ENCODE results near the gene TEX264. TPM values are rescaled to one million over a fixed set of nuclear protein-coding genes. Genes with fewer than 3 reads are reported as not detected.

Gene TEX264
- total RNA-seq, 1 experiment from 2014 or later = 36.4 TPM

- H3K27me3 ChIP-seq (replicated peaks) = no peaks in the 10 kb centered on the region
- 0 out of 2 replicates have a peak, but pooled peaks cover 2% of the 10 kb centered on the region for H3K36me3 ChIP-seq
- H3K9me3 ChIP-seq (replicated peaks) = no peaks in the 10 kb centered on the region
- no peak for DNase-seq (ENCODE audit: low read depth in 1 of 2, low spot score in 2 of 2)
- no peak overlapping the region for H3K27ac ChIP-seq
- H3K4me3 ChIP-seq = no peak overlapping the region
- H3K4me1 ChIP-seq (replicated peaks) = no peaks in the 10 kb centered on the region
Measured at GRCh38 chr3:51691949-51692348, 20.9 kb downstream of the TEX264 start.

GRCh38 chr3:51692980-51693395 is 21.9 kb downstream of the TEX264 start:
- no peaks in the 10 kb centered on the region for H3K4me1 ChIP-seq (replicated peaks)
- no peak for DNase-seq (ENCODE audit: low read depth in 1 of 2, low spot score in 2 of 2)
- no peak overlapping the region for H3K27ac ChIP-seq
- H3K36me3 ChIP-seq = 0 out of 2 replicates have a peak, but pooled peaks cover 2% of the 10 kb centered on the region
- H3K4me3 ChIP-seq = no peak overlapping the region
- no peaks in the 10 kb centered on the region for H3K9me3 ChIP-seq (replicated peaks)
- no peaks in the 10 kb centered on the region for H3K27me3 ChIP-seq (replicated peaks)

GRCh38 chr3:51696954-51697353 is 25.9 kb downstream of the TEX264 start:
- H3K27me3 ChIP-seq (replicated peaks) = no peaks in the 10 kb centered on the region
- H3K27ac ChIP-seq = no peak overlapping the region
- H3K4me3 ChIP-seq = no peak overlapping the region
- H3K36me3 ChIP-seq = 0 out of 2 replicates have a peak, but pooled peaks cover 7% of the 10 kb centered on the region
- no peak for DNase-seq (ENCODE audit: low read depth in 1 of 2, low spot score in 2 of 2)
- H3K9me3 ChIP-seq (replicated peaks) = no peaks in the 10 kb centered on the region
- no peaks in the 10 kb centered on the region for H3K4me1 ChIP-seq (replicated peaks)

- H3K9me3 ChIP-seq (replicated peaks) = no peaks in the 10 kb centered on the region
- H3K36me3 ChIP-seq = 0 out of 2 replicates have a peak, but pooled peaks cover 5% of the 10 kb centered on the region
Measured at GRCh38 chr3:51698209-51698608, 27.2 kb downstream of the TEX264 start.

GRCh38 chr3:51700403-51700802 is 29.4 kb downstream of the TEX264 start:
- DNase-seq (ENCODE audit: low read depth in 1 of 2, low spot score in 2 of 2) = no peak

More at GRCh38 chr3:51698209-51698608, 27.2 kb downstream of the TEX264 start:
- no peak overlapping the region for H3K4me3 ChIP-seq
- no peak for DNase-seq (ENCODE audit: low read depth in 1 of 2, low spot score in 2 of 2)
- no peaks in the 10 kb centered on the region for H3K4me1 ChIP-seq (replicated peaks)
- H3K27ac ChIP-seq = no peak overlapping the region
- H3K27me3 ChIP-seq (replicated peaks) = no peaks in the 10 kb centered on the region

GRCh38 chr3:51702156-51702555 is 31.1 kb downstream of the TEX264 start:
- Histone ChIP-seq H3K9me3 (replicated peaks) (no peaks in the 10 kb centered on the region), H3K4me1 (replicated peaks) (peaks cover 2% of the 10 kb centered on the region; the same call in 1 of the 2 replicates), H3K4me3 (no peak overlapping the region), H3K27ac (no peak overlapping the region), H3K27me3 (replicated peaks) (no peaks in the 10 kb centered on the region), H3K36me3 (0 out of 2 replicates have a peak, but pooled peaks cover 5% of the 10 kb centered on the region)
- DNase-seq (ENCODE audit: low read depth in 1 of 2, low spot score in 2 of 2) = no peak

More at GRCh38 chr3:51700403-51700802, 29.4 kb downstream of the TEX264 start:
- no peaks in the 10 kb centered on the region for H3K4me1 ChIP-seq (replicated peaks)
- no peaks in the 10 kb centered on the region for H3K9me3 ChIP-seq (replicated peaks)
- H3K27ac ChIP-seq = no peak overlapping the region
- 0 out of 2 replicates have a peak, but pooled peaks cover 5% of the 10 kb centered on the region for H3K36me3 ChIP-seq
- H3K4me3 ChIP-seq = no peak overlapping the region
- no peaks in the 10 kb centered on the region for H3K27me3 ChIP-seq (replicated peaks)

GRCh38 chr3:51703068-51703760 is 32.2 kb downstream of the TEX264 start:
- no peak overlapping the region for H3K4me3 ChIP-seq
- 0 out of 2 replicates have a peak, but pooled peaks cover 5% of the 10 kb centered on the region for H3K36me3 ChIP-seq
- H3K4me1 ChIP-seq (replicated peaks) = peaks cover 4% of the 10 kb centered on the region; the same call in 1 of the 2 replicates
- H3K27me3 ChIP-seq (replicated peaks) = no peaks in the 10 kb centered on the region
- no peak overlapping the region for H3K27ac ChIP-seq
- H3K9me3 ChIP-seq (replicated peaks) = no peaks in the 10 kb centered on the region
- no peak for DNase-seq (ENCODE audit: low read depth in 1 of 2, low spot score in 2 of 2)

- Histone ChIP-seq H3K9me3 (replicated peaks) (no peaks in the 10 kb centered on the region), H3K27me3 (replicated peaks) (no peaks in the 10 kb centered on the region), H3K4me1 (replicated peaks) (peaks cover 4% of the 10 kb centered on the region; the same call in 1 of the 2 replicates), H3K36me3 (0 out of 2 replicates have a peak, but pooled peaks cover 5% of the 10 kb centered on the region), H3K4me3 (no peak overlapping the region), H3K27ac (no peak overlapping the region)
- DNase-seq (ENCODE audit: low read depth in 1 of 2, low spot score in 2 of 2) = no peak
Measured at GRCh38 chr3:51703761-51704510, 32.9 kb downstream of the TEX264 start.

GRCh38 chr3:51704511-51704950 is 33.5 kb downstream of the TEX264 start:
- H3K27ac ChIP-seq = no peak overlapping the region
- no peaks in the 10 kb centered on the region for H3K9me3 ChIP-seq (replicated peaks)
- peaks cover 4% of the 10 kb centered on the region; the same call in 1 of the 2 replicates for H3K4me1 ChIP-seq (replicated peaks)
- H3K27me3 ChIP-seq (replicated peaks) = no peaks in the 10 kb centered on the region
- no peak for DNase-seq (ENCODE audit: low read depth in 1 of 2, low spot score in 2 of 2)
- H3K4me3 ChIP-seq = no peak overlapping the region
- 0 out of 2 replicates have a peak, but pooled peaks cover 1% of the 10 kb centered on the region for H3K36me3 ChIP-seq

GRCh38 chr3:51705276-51706020 is 34.4 kb downstream of the TEX264 start:
- no peak overlapping the region for H3K27ac ChIP-seq
- H3K4me1 ChIP-seq (replicated peaks) = peaks cover 4% of the 10 kb centered on the region; the same call in 1 of the 2 replicates
- H3K4me3 ChIP-seq = no peak overlapping the region
- H3K9me3 ChIP-seq (replicated peaks) = no peaks in the 10 kb centered on the region
- no peak for DNase-seq (ENCODE audit: low read depth in 1 of 2, low spot score in 2 of 2)
- H3K27me3 ChIP-seq (replicated peaks) = no peaks in the 10 kb centered on the region
- no peaks in the 10 kb centered on the region for H3K36me3 ChIP-seq

GRCh38 chr3:51706021-51706485 is 35.0 kb downstream of the TEX264 start:
- Histone ChIP-seq H3K36me3 (no peaks in the 10 kb centered on the region), H3K27ac (no peak overlapping the region), H3K27me3 (replicated peaks) (no peaks in the 10 kb centered on the region), H3K4me1 (replicated peaks) (peaks cover 4% of the 10 kb centered on the region; the same call in 1 of the 2 replicates), H3K9me3 (replicated peaks) (no peaks in the 10 kb centered on the region), H3K4me3 (no peak overlapping the region)
- no peak for DNase-seq (ENCODE audit: low read depth in 1 of 2, low spot score in 2 of 2)

- peak; percentile 9 to 74 for DNase-seq (ENCODE audit: low read depth in 1 of 2, low spot score in 2 of 2)
- Histone ChIP-seq H3K36me3 (no peaks in the 10 kb centered on the region), H3K27ac (no peak within 1 kb of the TSS), H3K4me3 (no peak within 1 kb of the TSS), H3K4me1 (replicated peaks) (peaks cover 4% of the 10 kb centered on the region; the same call in 1 of the 2 replicates), H3K9me3 (replicated peaks) (no peaks in the 10 kb centered on the region), H3K27me3 (replicated peaks) (no peaks in the 10 kb centered on the region)
Measured at GRCh38 chr3:51706788-51707731, 36.0 kb downstream of the TEX264 start, which contains the start of gene GRM2. TSS of gene GRM2 (plus strand) at chr3:51707068. CDS start at chr3:51708984, 1,916 bp downstream.
